CD4-positive, alpha-beta T cell treated with Interleukin-6 for 4 hours (primary cell): ENCODE results near the gene UVSSA.
A peak's percentile ranks its signal among the peaks of the same experiment; 100 is the strongest.
"Not testable (repeated sequence)": the region's sequence is repeated elsewhere in the genome, so short reads cannot be mapped to it uniquely, and the experiment has no call there.

ENCODE experiments used
- DNase-seq: peaks from one replicate; pipeline ENCODE4 v3.0.0-alpha.2; 2020; ENCODE audit warnings: mixed read lengths

The UVSSA gene

GRCh38 chr4:1410491-1411325 lies 63.7 kb downstream of the UVSSA start:
- DNase-seq: peak; percentile 34

- DNase-seq: no peak
Measured at GRCh38 chr4:1411436-1412375, 64.7 kb downstream of the UVSSA start.

GRCh38 chr4:1412376-1413203 lies 65.6 kb downstream of the UVSSA start:
- no peak for DNase-seq

GRCh38 chr4:1413204-1413663 lies 66.2 kb downstream of the UVSSA start:
- no peak for DNase-seq

- DNase-seq: no peak
Measured at GRCh38 chr4:1413687-1414479, 66.9 kb downstream of the UVSSA start.

GRCh38 chr4:1414831-1415680 lies 68.0 kb downstream of the UVSSA start:
- DNase-seq: no peak

GRCh38 chr4:1415681-1415981 lies 68.6 kb downstream of the UVSSA start:
- DNase-seq: no peak

- no peak for DNase-seq
Measured at GRCh38 chr4:1416051-1416947, 69.3 kb downstream of the UVSSA start.

GRCh38 chr4:1416948-1417260 lies 69.9 kb downstream of the UVSSA start:
- DNase-seq: no peak

- no peak for DNase-seq
Measured at GRCh38 chr4:1417522-1418390, 70.7 kb downstream of the UVSSA start.

- DNase-seq: no peak
Measured at GRCh38 chr4:1418494-1419285, 71.7 kb downstream of the UVSSA start.

- no peak for DNase-seq
Measured at GRCh38 chr4:1419708-1420107, 72.7 kb downstream of the UVSSA start.

- DNase-seq: no peak
Measured at GRCh38 chr4:1421657-1422056, 74.6 kb downstream of the UVSSA start.

- no peak for DNase-seq
Measured at GRCh38 chr4:1427010-1427409, 80.0 kb downstream of the UVSSA start.

- not testable (repeated sequence) for DNase-seq
Measured at GRCh38 chr4:1443688-1444172, 96.7 kb downstream of the UVSSA start.
